G401.6 (cell line): ENCODE measurements around the gene AFG3L2.

ENCODE experiments used
- FAIRE-seq: peaks from 2 replicates; lab custom pipeline; 2012; peaks lifted over from hg19 to GRCh38; lab: Jason Lieb, UNC

AFG3L2 gene

GRCh38 chr18:12352188-12352587 lies 24.8 kb downstream of the AFG3L2 start:
- FAIRE-seq, result no peak

- no peak for FAIRE-seq
Observed at GRCh38 chr18:12347895-12348294, 29.1 kb downstream of the AFG3L2 start.

GRCh38 chr18:12346240-12346565 lies 30.8 kb downstream of the AFG3L2 start:
- FAIRE-seq, result no peak

- no peak for FAIRE-seq
Observed at GRCh38 chr18:12345491-12346239, 31.4 kb downstream of the AFG3L2 start.

- no peak for FAIRE-seq
Observed at GRCh38 chr18:12342661-12343060, 34.4 kb downstream of the AFG3L2 start.

- no peak for FAIRE-seq
Observed at GRCh38 chr18:12340945-12341660, 35.9 kb downstream of the AFG3L2 start.

GRCh38 chr18:12338382-12338781 lies 38.6 kb downstream of the AFG3L2 start:
- no peak for FAIRE-seq

- no peak for FAIRE-seq
Observed at GRCh38 chr18:12336887-12337286, 40.1 kb downstream of the AFG3L2 start.

- no peak for FAIRE-seq
Observed at GRCh38 chr18:12336171-12336613, 40.8 kb downstream of the AFG3L2 start.

- no peak for FAIRE-seq
Observed at GRCh38 chr18:12335503-12335902, 41.5 kb downstream of the AFG3L2 start.

- no peak for FAIRE-seq
Observed at GRCh38 chr18:12334863-12335262, 42.2 kb downstream of the AFG3L2 start.

- FAIRE-seq, result no peak
Observed at GRCh38 chr18:12334366-12334808, 42.6 kb downstream of the AFG3L2 start.

GRCh38 chr18:12333506-12334290 lies 43.3 kb downstream of the AFG3L2 start:
- FAIRE-seq, result no peak

- no peak for FAIRE-seq
Observed at GRCh38 chr18:12330766-12331165, 46.3 kb downstream of the AFG3L2 start.

GRCh38 chr18:12329125-12329698 lies 47.8 kb downstream of the AFG3L2 start:
- FAIRE-seq, result no peak

GRCh38 chr18:12328179-12328823 lies 48.7 kb downstream of the AFG3L2 start:
- no peak for FAIRE-seq

GRCh38 chr18:12327510-12328178 lies 49.4 kb downstream of the AFG3L2 start:
- peak; percentile 13 for FAIRE-seq

GRCh38 chr18:12326711-12327460 lies 50.1 kb downstream of the AFG3L2 start:
- FAIRE-seq, result no peak

- no peak for FAIRE-seq
Observed at GRCh38 chr18:12325726-12326245, 51.2 kb downstream of the AFG3L2 start.

GRCh38 chr18:12324991-12325725 lies 51.9 kb downstream of the AFG3L2 start:
- FAIRE-seq, result no peak
